Left colon (tissue), 2 donors: ENCODE data around the gene ZNF445. TPM values are rescaled to one million over a fixed set of nuclear protein-coding genes. Genes with fewer than 3 reads are reported as not detected.
"Not testable (repeated sequence)": the region's sequence is repeated elsewhere in the genome, so short reads cannot be mapped to it uniquely, and the experiment has no call there.

Experiments
- ATAC-seq: fragments of 200-7000 bp; cut with Tn5 transposase; one replicate; pipeline ENCODE4 v1.9.1; 2020; ENCODE audit warnings: mild to moderate bottlenecking, moderate library complexity
- DNase-seq, 2 donors: peaks; one replicate each; pipeline ENCODE4 v3.0.0-alpha.2; 2020
- intact Hi-C, 2 donors: fragments of 100-400 bp; cut with DNase I in 1 of 2; cut with micrococcal nuclease in 1 of 2; formaldehyde crosslinking; loops; one replicate each; pipeline versions ENCODE4 v1.11.2 to v1.14.0; 2022; cut with DNase I, micrococcal nuclease
- total RNA-seq, 2 donors: library from RNA; stranded (reverse); fragmentation: NEBNext Ultra II Directional; extraction: Animal tissue kit (Norgen Biotek cat#: 25700); gene quantifications; one replicate each; pipeline ENCODE4 v1.2.1, GENCODE V29; 2021
- donor health status: DM: no; HTN: no; CAD: no.
- donor health status: DM: yes; HTN: yes; CAD: no.

The ZNF445 gene
- total RNA-seq, 2 donors from 2014 or later, result 13.4 to 14.7 TPM

- ATAC-seq (no peak), DNase-seq (no peak)
- intact Hi-C loops, result no loop called here
These were observed 33.0 kb downstream of the ZNF445 start for GRCh38 chr3:44444437-44444836.

- DNase-seq (no peak), ATAC-seq (no peak)
- intact Hi-C loops, result no loop called here
These were observed 34.7 kb downstream of the ZNF445 start for GRCh38 chr3:44442596-44443309.

GRCh38 chr3:44439499-44440295 lies 37.8 kb downstream of the ZNF445 start:
- intact Hi-C loops, result no loop called here
- DNase-seq (peak; percentile 57 to 77), ATAC-seq (peak; percentile 91)

GRCh38 chr3:44437800-44438199 lies 39.7 kb downstream of the ZNF445 start:
- ATAC-seq (no peak), DNase-seq (no peak)
- intact Hi-C loops, result no loop called here

- ATAC-seq, result no peak
- intact Hi-C loops, result no loop called here
- DNase-seq, result no peak
These were observed 41.3 kb downstream of the ZNF445 start for GRCh38 chr3:44436181-44436580.

GRCh38 chr3:44434834-44435510 lies 42.5 kb downstream of the ZNF445 start:
- no peak for DNase-seq
- ATAC-seq, result no peak
- intact Hi-C loops, result no loop called here

- DNase-seq, result no peak
- no peak for ATAC-seq
- intact Hi-C loops, result no loop called here
These were observed 47.0 kb downstream of the ZNF445 start for GRCh38 chr3:44430466-44430865.

GRCh38 chr3:44429459-44429858 lies 48.0 kb downstream of the ZNF445 start:
- ATAC-seq (no peak), DNase-seq (no peak)
- intact Hi-C loops, result no loop called here

- ATAC-seq (no peak), DNase-seq (no peak)
- intact Hi-C loops, result no loop called here
These were observed 48.6 kb downstream of the ZNF445 start for GRCh38 chr3:44428910-44429309.

- ATAC-seq (no peak), DNase-seq (no peak)
- intact Hi-C loops, result no loop called here
These were observed 49.8 kb downstream of the ZNF445 start for GRCh38 chr3:44427683-44428082.

GRCh38 chr3:44424758-44425157 lies 52.7 kb downstream of the ZNF445 start:
- ATAC-seq (no peak), DNase-seq (no peak)
- intact Hi-C loops, result no loop called here

- intact Hi-C loops, result no loop called here
- no peak for DNase-seq
- no peak for ATAC-seq
These were observed 56.2 kb downstream of the ZNF445 start for GRCh38 chr3:44421280-44421679.

- intact Hi-C loops, result no loop called here
- ATAC-seq, result no peak
These were observed 56.8 kb downstream of the ZNF445 start for GRCh38 chr3:44420676-44421075.

GRCh38 chr3:44419923-44420650 lies 57.4 kb downstream of the ZNF445 start:
- intact Hi-C loops, result no loop called here
- ATAC-seq (no peak), DNase-seq (no peak)

More at GRCh38 chr3:44420676-44421075, 56.8 kb downstream of the ZNF445 start:
- DNase-seq, result no peak

- no peak for ATAC-seq
- intact Hi-C loops, result no loop called here
- DNase-seq, result no peak
These were observed 58.2 kb downstream of the ZNF445 start for GRCh38 chr3:44419116-44419922.

- intact Hi-C loops, result no loop called here
- DNase-seq (no peak), ATAC-seq (no peak)
These were observed 58.9 kb downstream of the ZNF445 start for GRCh38 chr3:44418549-44418948.

- ATAC-seq, DNase-seq, intact Hi-C loops: not testable (repeated sequence)
These were observed 59.4 kb downstream of the ZNF445 start for GRCh38 chr3:44418118-44418517.
